ENCODE measurements around the gene MRPL49. TPM values are rescaled to one million over a fixed set of nuclear protein-coding genes. Genes with fewer than 3 reads are reported as not detected.

MRPL49 gene
- polyA plus RNA-seq, 2 of the 4 experiments (the other 2 are of a cell fraction): 55.5 to 65.5 TPM

DNA sequence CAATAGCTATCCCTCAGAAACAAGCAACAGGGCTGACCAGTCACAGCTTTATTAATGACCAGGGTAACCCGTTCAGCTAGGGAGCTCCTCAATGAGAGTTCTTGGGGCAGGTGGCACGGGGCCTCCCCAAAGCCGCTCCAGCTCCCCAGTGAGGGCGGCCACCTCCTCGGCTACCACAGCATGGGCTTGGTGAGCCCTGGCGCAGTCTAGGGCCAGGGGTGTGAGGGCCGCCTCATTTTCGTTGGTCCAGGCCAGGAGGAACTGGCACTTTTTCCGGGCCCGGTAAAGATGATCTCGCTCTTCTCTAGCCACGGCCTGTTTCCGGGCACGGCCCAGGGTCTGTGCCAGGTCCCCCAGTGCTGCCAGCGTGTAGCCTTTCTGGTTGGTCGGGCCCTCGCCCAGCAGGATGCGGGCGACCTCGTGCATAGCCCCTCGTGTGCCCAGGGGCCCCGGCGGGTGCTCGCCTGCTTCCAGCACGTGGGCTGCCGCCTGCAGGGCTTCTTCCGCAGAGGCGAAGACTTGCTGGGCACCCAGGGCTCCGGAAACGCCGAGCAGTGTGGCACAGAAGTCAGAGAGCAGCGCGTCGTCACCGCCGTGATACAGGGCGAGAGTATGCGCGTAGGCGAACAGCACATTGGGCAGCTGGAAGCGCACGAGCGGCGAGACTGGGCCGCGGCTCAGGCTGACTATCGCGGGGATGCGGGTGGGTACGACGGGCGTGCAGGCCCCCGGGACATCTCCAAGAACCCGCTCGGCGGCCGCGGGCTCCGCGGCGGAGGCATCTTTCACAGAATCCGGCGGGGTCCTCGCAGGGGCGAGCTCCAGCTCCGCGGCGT, 5.5 kb upstream of the MRPL49 start:
- Histone ChIP-seq H3K27ac (peak overlapping the region; percentile 93), H3K4me2 (peak overlapping the region; percentile 92), H3K4me1 (peaks cover 34% of the 10 kb centered on the region; the same call in 2 of the 3 replicates), H3K4me3 (peak overlapping the region; percentile 86), H3K9me3 (no peaks in the 10 kb centered on the region)
- ChIA-PET POLR2A (interaction anchor here (1.2 to 1.5 kb wide), 5 partner anchors 15 to 217 kb away, joined by 3 to 13 read pairs (median 3); partner anchors contain the start of genes DPF2, SNX15 and SYVN1), CTCF (interaction anchor here (0.8 to 6.3 kb wide), 15 partner anchors 7 to 329 kb away, joined by 3 to 75 read pairs (median 4); partner anchors contain the start of gene TM7SF2)
- DNase-seq (ENCODE audit: low read depth in 1 of 2, low spot score in 1 of 2) (peak in 1 of 2 experiments; percentile 28), FAIRE-seq (no peak), ATAC-seq (peak in 1 of 2 experiments; percentile 5; a peak in 3 of 6 replicates)
- TF ChIP-seq MAFK (IDR thresholded peaks at IDR 0.05; ENCODE audit: partially characterized antibody) (no peak), POLR2A (IDR thresholded peaks at IDR 0.05; ENCODE audit: low read length) (peak; percentile 32), CEBPB (IDR thresholded peaks at IDR 0.05) (no peak), HDAC2 (IDR thresholded peaks at IDR 0.05) (no peak), JUNB (IDR thresholded peaks at IDR 0.05) (no peak)
- TF ChIP-seq, protein P1, sequence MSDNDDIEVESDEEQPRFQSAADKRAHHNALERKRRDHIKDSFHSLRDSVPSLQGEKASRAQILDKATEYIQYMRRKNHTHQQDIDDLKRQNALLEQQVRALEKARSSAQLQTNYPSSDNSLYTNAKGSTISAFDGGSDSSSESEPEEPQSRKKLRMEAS (IDR thresholded peaks at IDR 0.05): peak; percentile 77
- TF ChIP-seq, protein P2, sequence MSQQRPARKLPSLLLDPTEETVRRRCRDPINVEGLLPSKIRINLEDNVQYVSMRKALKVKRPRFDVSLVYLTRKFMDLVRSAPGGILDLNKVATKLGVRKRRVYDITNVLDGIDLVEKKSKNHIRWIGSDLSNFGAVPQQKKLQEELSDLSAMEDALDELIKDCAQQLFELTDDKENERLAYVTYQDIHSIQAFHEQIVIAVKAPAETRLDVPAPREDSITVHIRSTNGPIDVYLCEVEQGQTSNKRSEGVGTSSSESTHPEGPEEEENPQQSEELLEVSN (IDR thresholded peaks at IDR 0.05; ENCODE audit: borderline replicate concordance, low read depth): peak; percentile 61; the same call in 1 of the 2 replicates
- 45% methylated on average over 45 of the region's 68 CpGs for WGBS (ENCODE audit: missing lambda C conversion rate)

DNA sequence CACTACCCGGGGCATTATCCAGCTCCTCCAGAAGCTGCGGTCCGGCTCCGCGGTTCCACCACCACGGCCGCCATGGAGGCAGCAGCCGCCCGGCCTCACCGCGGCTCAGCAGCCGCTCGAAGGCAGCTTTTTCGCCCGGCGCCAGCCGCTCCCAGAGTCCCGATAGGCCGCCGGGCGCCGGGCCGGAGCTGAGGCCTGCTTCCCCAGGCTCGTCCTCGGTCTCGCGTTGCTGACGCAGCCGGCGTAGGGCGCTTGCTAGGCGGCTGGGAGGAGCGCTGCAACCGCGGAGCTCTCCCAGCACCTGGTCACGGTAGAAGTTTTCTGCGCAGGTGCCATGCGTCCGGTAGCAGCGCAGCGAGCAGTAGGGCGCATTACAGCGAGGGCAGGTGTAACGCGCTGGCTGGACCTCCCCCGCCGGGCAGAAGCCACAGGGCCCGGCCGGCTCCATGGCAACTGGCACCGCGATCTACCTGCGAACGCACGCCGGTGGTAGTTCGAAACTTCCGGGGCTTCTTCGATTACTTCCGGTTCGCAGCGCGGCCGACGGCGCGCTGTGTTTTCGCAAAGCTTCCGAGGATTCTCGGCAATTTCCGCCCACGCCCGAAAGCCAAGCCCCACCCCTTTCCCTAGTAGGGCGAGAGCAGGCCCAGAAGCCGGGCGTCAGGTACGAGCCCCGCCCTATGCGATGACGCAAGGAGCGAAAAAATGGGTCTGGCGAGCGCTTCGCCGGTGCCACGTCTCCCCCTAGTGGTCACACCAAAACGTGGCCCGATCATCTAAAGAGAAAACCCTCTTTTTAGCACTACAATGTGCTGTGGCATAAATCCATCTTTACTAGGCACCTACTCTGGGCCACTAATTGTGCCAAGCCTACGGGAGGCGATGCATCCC, 4.7 kb upstream of the MRPL49 start, which contains the start of gene ZNHIT2:
ZNHIT2 (minus strand) TSS at position 496 of the 891 bp plus-strand sequence; CDS start at position 448, 48 bp downstream.
- WGBS (ENCODE audit: missing lambda C conversion rate): 1% methylated on average over 37 of the region's 89 CpGs
- ChIA-PET CTCF (interaction anchor here (0.7 to 6.3 kb wide), 35 partner anchors 8 to 375 kb away, joined by 3 to 75 read pairs (median 4); partner anchors contain the start of genes ARL2, BATF2, CAPN1 and SYVN1), POLR2A (interaction anchor here (0.6 to 2.0 kb wide), 9 partner anchors 9 to 340 kb away, joined by 3 to 16 read pairs (median 4); partner anchors contain the start of genes CAPN1, DPF2, SNX15 and SYVN1)
- Histone ChIP-seq H3K27ac (peak within 1 kb of the TSS; percentile 93), H3K4me3 (peak within 1 kb of the TSS; percentile 86), H3K4me2 (peak within 1 kb of the TSS; percentile 92), H3K9me3 (no peaks in the 10 kb centered on the region), H3K4me1 (peaks cover 34% of the 10 kb centered on the region; the same call in 2 of the 3 replicates)
- ATAC-seq: peak; percentile 55 to 74
- FAIRE-seq: peak; percentile 61
- DNase-seq (ENCODE audit: low read depth in 1 of 2, low spot score in 1 of 2): peak; percentile 82 to 98
- TF ChIP-seq, protein P3, sequence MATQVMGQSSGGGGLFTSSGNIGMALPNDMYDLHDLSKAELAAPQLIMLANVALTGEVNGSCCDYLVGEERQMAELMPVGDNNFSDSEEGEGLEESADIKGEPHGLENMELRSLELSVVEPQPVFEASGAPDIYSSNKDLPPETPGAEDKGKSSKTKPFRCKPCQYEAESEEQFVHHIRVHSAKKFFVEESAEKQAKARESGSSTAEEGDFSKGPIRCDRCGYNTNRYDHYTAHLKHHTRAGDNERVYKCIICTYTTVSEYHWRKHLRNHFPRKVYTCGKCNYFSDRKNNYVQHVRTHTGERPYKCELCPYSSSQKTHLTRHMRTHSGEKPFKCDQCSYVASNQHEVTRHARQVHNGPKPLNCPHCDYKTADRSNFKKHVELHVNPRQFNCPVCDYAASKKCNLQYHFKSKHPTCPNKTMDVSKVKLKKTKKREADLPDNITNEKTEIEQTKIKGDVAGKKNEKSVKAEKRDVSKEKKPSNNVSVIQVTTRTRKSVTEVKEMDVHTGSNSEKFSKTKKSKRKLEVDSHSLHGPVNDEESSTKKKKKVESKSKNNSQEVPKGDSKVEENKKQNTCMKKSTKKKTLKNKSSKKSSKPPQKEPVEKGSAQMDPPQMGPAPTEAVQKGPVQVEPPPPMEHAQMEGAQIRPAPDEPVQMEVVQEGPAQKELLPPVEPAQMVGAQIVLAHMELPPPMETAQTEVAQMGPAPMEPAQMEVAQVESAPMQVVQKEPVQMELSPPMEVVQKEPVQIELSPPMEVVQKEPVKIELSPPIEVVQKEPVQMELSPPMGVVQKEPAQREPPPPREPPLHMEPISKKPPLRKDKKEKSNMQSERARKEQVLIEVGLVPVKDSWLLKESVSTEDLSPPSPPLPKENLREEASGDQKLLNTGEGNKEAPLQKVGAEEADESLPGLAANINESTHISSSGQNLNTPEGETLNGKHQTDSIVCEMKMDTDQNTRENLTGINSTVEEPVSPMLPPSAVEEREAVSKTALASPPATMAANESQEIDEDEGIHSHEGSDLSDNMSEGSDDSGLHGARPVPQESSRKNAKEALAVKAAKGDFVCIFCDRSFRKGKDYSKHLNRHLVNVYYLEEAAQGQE (IDR thresholded peaks at IDR 0.05): no peak; the same call in 1 of the 2 replicates
- TF ChIP-seq FOXS1 (CRISPR knock-in tag; IDR thresholded peaks at IDR 0.05): no peak
- no peak for TF ChIP-seq CBX8 (IDR thresholded peaks at IDR 0.05)
- no peak for TF ChIP-seq HES2 (IDR thresholded peaks at IDR 0.05)
- peak; percentile 79; the same call in 1 of the 2 replicates for TF ChIP-seq TP53 (CRISPR knock-in tag; IDR thresholded peaks at IDR 0.05)
- TF ChIP-seq CBX2 (IDR thresholded peaks at IDR 0.05; ENCODE audit: borderline replicate concordance, low read depth): no peak
- peak; percentile 98 for TF ChIP-seq PHF8 (IDR thresholded peaks at IDR 0.05; ENCODE audit: borderline replicate concordance, low read depth)
- TF ChIP-seq BCL3 (IDR thresholded peaks at IDR 0.05): 0 out of 3 replicates have a peak, but pooled peaks have one; percentile 36
- TF ChIP-seq POLR2AphosphoS2 (conservative IDR thresholded peaks at IDR 0.05; ENCODE audit: low read length): peak; percentile 85; the same call in 1 of the 2 replicates
- TF ChIP-seq HOXB5 (CRISPR knock-in tag; IDR thresholded peaks at IDR 0.05): no peak
- TF ChIP-seq CEBPB (IDR thresholded peaks at IDR 0.05): peak; percentile 57 to 86
- no peak for TF ChIP-seq HOXB13 (CRISPR knock-in tag; IDR thresholded peaks at IDR 0.05; ENCODE audit: low read depth)
- TF ChIP-seq HOXA7 (CRISPR knock-in tag; IDR thresholded peaks at IDR 0.05): no peak; the same call in none of the 2 replicates
- no peak for TF ChIP-seq HDAC2 (IDR thresholded peaks at IDR 0.05)
- no peak for TF ChIP-seq ZNF302 (CRISPR knock-in tag; IDR thresholded peaks at IDR 0.05)
- TF ChIP-seq RCOR1 (IDR thresholded peaks at IDR 0.05; ENCODE audit: low read depth, low read length): no peak
- no peak for TF ChIP-seq ZSCAN20 (CRISPR knock-in tag; IDR thresholded peaks at IDR 0.05)
- TF ChIP-seq MYC (IDR thresholded peaks at IDR 0.05; ENCODE audit: borderline replicate concordance, low read length): peak; percentile 66; the same call in 1 of the 2 replicates
- TF ChIP-seq ZFP36 (IDR thresholded peaks at IDR 0.05; ENCODE audit: borderline replicate concordance, partially characterized antibody): no peak
- TF ChIP-seq, protein P4, sequence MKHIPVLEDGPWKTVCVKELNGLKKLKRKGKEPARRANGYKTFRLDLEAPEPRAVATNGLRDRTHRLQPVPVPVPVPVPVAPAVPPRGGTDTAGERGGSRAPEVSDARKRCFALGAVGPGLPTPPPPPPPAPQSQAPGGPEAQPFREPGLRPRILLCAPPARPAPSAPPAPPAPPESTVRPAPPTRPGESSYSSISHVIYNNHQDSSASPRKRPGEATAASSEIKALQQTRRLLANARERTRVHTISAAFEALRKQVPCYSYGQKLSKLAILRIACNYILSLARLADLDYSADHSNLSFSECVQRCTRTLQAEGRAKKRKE (CRISPR knock-in tag; IDR thresholded peaks at IDR 0.05; ENCODE audit: low read depth): no peak
- no peak for TF ChIP-seq EP300 (IDR thresholded peaks at IDR 0.05)
- peak; percentile 79 for TF ChIP-seq KDM5A (IDR thresholded peaks at IDR 0.05)
